ENCODE data around the gene FOXO3. TPM values are rescaled to one million over a fixed set of nuclear protein-coding genes. Genes with fewer than 3 reads are reported as not detected.

Gene FOXO3
- total and polyA plus RNA-seq, 2 of the 8 experiments (the other 6 are each of a cell fraction or from before 2014, with no cell fraction given): 13.1 to 19.3 TPM

- TF ChIP-seq CHD7 (IDR thresholded peaks at IDR 0.05; ENCODE audit: insufficient replicate concordance, low read length) (no peak), TAF7 (optimal IDR thresholded peaks at IDR 0.05; ENCODE audit: borderline replicate concordance, low read depth, low read length) (no peak), TAF1 (IDR thresholded peaks at IDR 0.05; ENCODE audit: low read depth, low read length) (no peak), POLR2AphosphoS5 (IDR thresholded peaks at IDR 0.05; ENCODE audit: low read depth, low read length) (no peak), ASH2L (IDR thresholded peaks at IDR 0.05; ENCODE audit: low read length) (no peak)
Measured at GRCh38 chr6:108594640-108595039, 33.9 kb downstream of the FOXO3 start (continued).
